ENCODE results near the gene POLR2C.
A peak's percentile ranks its signal among the peaks of the same experiment; 100 is the strongest.
"Not testable (repeated sequence)": the region's sequence is repeated elsewhere in the genome, so short reads cannot be mapped to it uniquely, and the experiment has no call there.

Gene POLR2C

GRCh38 chr16:57462209-57462977 lies at the start of gene POLR2C:
Gene POLR2C, plus strand, starts transcription at chr16:57462679. Its CDS starts 46 bp downstream, at chr16:57462725.
- DNase-seq: peak; percentile 44

DNA sequence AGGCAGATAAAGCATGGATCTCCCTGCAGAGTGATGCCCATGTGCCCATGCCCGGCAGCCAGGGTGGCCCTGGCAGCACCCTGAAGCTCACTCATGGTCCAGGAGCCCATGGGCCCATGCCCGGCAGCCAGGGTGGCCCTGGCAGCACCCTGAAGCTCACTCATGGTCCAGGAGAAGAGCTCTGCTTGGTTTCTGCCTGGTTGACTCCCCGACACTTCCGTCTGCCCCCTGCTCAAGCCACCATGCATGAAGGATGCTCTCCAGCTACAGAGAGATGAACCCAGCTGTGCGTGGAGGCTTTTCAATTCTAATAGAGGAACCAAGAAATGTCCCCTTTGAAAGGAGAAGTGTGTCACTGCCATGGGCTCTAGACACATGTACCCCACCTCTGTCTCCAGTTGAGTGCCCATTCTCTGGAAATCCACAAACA lies 49.2 kb upstream of the POLR2C start:
- DNase-seq: no peak

GRCh38 chr16:57413733-57414132 lies 48.7 kb upstream of the POLR2C start:
- DNase-seq: no peak

DNA sequence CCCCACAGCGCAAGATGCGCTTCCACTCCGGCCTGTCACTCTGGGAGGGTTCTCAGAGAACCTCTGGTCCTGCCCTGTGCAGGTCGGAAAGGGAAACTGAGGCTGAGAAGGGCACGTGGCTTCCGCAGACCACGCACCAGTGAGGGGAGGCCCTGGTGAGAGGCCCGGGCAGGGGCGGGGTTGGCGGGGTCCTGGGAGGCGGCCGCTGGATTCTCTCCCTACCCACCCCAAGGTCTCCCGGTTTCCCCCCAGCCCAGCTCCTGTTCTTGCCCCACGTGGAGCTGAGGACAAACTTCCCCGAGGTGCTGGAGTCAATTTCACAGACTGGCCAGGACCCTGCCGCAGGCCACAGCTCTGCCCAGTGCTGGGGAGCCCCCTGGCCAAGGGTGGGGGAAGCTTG lies 46.4 kb upstream of the POLR2C start:
- DNase-seq: no peak

DNA sequence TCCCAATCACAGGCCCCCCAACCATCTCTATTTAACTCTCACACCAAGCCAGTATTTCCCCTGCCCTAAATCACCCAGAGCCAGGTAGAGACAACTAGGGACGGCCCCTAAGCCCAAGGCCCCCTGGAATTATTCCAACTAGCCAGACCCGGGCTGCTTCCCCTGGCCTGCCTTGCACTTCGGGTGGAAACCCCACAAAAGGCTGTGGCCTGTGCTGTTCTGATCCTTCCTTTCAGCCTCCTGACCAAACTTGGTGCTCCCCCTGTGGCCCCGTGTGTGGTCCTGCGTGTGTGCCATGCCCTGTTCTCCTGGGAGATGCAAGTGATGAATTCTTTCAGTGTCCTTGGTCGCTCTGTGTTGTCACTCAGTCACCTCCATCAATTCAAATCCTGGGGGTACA lies 43.0 kb upstream of the POLR2C start:
- no peak for DNase-seq

DNA sequence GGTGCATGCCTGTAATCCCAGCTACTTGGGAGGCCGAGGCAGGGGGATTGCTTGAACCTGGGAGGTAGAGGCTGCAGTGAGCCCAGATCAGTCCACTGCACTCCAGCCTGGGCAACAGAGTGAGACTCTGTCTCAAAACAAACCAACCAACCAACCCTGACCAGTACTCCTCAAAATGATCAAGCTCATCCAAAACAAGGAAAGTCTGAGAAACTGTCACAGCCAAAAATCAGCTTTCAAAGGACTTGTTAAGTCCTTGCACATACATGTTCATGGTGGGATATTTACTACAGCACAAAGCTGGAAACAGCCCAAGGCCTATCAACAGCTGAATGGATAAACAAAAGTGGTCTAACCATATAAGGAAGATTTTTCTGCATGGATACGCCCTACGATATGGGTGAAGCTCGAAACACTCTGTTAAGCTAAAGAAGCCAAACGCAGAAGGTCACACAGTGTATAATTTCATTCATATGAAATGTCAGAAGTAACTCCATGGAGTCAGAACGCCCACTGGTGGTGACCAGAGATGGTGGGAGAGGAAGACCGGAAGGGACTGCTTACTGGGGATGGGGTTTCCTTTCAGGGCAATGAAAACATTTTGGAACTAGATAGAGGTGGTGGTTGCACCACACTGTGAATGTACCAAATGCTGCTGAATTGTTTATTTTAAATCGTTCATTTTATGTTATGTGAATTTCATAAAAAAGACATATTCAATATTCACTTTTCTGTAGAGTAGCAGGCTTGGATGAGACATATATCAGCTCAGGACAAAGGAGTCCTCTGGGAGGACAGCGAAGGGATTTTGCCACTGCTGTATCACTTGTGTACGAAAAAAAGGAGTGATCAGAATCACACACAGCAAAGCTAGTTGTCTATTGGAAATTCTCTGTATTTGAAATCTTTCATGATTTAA lies 40.2 kb upstream of the POLR2C start:
- DNase-seq: peak; percentile 40

- no peak for DNase-seq
These were observed 39.3 kb upstream of the POLR2C start for GRCh38 chr16:57423152-57423551.

- no peak for DNase-seq
These were observed 37.9 kb upstream of the POLR2C start for GRCh38 chr16:57424583-57424982.

DNA sequence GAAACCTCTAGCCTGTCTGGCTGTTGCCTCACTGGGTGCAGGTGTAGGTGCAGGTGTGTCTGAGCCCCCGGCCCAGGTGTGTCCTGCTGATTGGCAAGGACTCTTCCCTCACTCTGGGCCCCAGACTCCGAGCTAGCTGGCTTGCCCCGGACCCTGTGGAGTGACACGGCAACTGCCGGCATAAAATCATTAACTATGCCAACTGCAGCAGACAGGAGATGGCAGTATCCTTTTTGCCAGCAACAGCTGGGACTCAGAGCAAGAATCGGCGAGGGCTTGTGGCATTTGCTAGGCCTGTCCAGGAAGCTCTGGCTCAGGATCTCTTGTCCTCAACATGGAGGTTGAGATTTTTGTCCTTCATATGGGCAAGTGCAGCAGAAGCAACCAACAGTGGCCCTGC lies 36.1 kb upstream of the POLR2C start:
- DNase-seq: no peak

- DNase-seq: no peak
These were observed 35.2 kb upstream of the POLR2C start for GRCh38 chr16:57427307-57427706.

GRCh38 chr16:57427824-57428223 lies 34.7 kb upstream of the POLR2C start:
- no peak for DNase-seq

DNA sequence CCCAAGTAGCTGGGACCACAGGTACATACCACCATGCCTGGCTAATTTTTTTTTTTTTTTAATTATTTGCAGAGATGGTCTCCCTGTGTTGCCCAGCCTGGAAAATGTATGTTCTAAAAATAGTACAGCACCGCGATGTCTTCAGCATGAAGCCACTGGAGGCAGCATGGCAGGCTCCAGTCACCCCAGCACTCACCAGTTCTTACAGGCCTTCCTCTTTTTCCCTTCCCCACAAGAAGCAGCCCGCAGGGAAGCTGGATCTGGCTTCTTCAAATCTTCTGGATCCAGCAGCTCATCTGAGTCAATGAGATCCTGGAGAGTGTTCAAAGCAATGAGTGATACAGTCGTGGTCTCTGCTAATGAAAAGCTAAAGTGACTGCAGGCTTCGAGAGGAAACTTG lies 31.5 kb upstream of the POLR2C start:
- DNase-seq: no peak

DNA sequence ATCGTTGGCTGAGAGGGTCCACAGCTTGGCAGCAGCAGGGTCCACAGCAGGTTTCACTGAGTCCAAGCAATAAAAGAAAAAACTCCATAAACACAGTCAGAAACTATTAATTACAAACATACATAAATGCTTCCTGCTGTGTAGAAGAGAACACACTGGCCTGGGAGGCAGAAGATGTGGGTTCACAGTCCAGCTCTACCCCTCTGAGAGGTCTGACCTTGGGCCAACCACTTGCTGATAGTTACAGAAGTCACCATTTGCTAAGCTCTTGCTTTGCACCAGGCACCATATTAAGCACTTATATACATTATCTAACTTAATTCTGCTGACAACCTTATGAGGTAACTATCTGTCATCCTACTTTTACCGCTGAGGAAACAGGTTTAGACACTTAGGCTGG lies 30.0 kb upstream of the POLR2C start:
- DNase-seq: no peak

- DNase-seq: no peak
These were observed 29.5 kb upstream of the POLR2C start for GRCh38 chr16:57432989-57433388.

GRCh38 chr16:57434003-57434402 lies 28.5 kb upstream of the POLR2C start:
- no peak for DNase-seq

GRCh38 chr16:57435838-57436237 lies 26.6 kb upstream of the POLR2C start:
- no peak for DNase-seq

GRCh38 chr16:57439947-57440346 lies 22.5 kb upstream of the POLR2C start:
- not testable (repeated sequence) for DNase-seq

DNA sequence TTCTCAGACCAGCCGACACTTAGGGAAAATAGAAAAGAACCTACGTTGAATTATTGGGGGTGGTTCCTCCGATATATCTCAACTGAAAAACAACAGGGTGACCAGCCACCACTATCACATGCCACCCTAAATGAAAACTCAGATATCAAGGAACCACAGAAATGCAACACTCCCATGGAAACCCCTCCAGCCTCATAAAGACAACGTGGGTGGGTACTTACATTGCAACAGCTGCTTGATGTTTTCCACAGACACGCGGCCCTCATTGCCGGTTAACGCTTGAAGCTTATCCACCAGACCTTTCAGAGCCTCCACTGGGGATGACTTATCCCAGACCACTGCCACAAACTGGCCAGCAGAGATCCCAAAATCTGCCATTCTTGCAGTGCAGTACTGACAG lies 21.9 kb upstream of the POLR2C start:
- not testable (repeated sequence) for DNase-seq

DNA sequence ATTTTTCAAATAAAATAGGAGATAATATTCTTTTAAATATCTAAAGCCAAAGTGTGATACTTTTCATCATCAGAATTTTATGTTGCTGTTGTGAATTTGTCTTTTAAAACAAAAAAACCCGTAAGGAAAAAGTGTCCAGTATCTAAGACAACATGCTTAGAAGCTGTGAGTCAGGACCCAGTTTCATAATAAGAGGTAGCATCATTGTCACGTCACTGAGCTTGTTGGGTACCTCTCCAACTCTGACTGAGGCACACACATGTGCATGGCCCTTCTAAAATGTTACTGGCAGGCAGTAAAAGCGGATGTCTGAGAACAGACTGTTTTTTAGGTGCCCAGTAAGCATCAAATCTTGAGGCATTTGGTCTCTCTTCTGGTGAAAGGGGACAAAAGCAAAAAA lies 17.8 kb upstream of the POLR2C start:
- DNase-seq: no peak

DNA sequence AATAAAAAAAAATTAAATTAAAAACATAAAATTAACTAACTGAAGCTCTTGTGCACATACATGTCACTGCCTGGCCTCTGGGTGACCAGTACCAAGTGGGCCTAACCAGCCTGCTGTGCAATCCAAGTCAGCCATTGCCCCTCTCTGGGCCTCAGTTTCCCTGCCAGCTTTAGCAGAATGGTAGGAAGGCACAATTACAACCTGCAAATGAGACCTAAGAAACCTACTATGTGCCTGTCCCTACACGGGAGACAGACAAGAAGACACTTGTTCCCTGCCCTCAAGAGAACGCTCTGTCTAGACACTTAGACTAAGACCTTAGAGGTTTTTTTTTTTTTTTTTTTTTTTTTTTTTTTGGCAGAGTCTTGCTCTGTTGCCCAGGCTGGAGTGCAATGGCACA lies 17.0 kb upstream of the POLR2C start:
- no peak for DNase-seq

DNA sequence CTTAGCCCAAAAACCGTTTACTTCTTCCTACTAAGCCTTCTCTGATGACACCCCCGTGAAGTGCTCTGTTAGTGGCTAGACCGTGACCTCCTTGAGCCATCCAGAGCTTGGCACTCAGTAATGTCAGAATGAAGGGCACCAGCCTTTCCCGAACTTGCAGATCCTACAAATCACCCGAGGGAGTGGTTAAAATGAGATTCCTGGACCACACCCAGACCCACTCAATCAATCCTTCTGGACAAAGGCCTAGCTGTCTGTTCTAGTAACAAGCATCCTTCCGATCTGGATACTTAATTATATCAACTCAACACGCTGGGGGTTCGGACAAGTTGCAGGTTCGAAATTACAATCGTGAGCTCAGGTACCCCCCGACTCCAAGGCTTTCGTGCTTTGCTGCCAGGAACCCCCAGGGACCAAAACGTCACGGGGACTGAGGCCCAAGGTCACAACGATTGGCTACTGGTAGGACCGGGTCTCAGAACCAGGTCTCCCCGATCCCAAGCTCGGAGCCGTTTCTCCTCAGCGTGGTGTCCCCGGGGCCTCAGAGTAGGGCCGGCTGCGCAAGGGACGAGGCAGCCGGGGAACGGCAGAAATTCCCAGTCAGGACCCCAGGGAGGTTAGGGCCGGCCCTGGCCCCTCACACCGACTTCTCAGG lies 15.8 kb upstream of the POLR2C start:
- peak; percentile 26 for DNase-seq

DNA sequence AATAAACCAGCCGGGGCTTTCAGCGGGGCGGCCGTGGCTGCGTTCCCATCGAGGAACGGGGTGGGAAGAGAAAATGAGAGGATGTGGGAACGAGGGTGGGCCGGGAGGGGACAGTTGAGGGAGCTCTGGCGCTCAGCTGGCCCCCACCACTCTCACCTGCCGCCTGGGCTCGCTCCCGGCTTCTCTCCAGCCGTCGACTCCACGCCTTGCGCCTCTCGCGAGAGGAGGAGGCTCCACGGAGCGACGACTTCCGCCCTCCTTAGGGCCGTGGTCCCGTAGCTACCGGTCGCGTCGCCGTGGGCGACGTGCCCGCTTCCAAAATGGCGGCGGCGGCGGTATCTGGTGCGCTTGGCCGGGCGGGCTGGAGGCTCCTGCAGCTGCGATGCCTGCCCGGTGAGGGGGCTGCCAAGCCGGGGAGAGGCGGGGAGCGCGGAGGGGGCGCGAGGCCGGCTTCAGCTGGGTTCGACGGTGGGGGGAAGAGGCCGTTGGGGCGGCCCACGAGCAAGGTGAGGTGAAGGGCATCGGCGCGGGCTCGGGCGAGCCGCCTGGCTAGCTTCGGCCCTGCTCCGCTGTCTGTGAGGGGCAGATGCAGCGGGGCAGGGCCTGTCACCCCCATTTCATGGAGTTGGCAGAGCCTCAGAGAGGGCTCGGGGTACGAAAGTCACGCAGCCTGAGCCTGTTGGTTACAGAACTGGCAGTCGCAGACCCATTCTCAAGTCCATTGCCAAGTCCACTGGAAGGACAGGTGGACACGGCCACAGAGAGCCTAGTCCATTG lies 15.1 kb upstream of the POLR2C start, which contains the start of the genes CIAPIN1 and COQ9:
TSS of gene CIAPIN1 (minus strand) at position 200 of the 777 bp plus-strand sequence. CDS start 6,457 bp downstream, outside the sequence.
TSS of gene COQ9 (plus strand) at position 294 of the 777 bp plus-strand sequence. CDS start at position 321, 27 bp downstream.
- DNase-seq: peak; percentile 82

Data from NCI-H1694 (cell line).